ENCODE data around the gene ENTPD8. TPM values are rescaled to one million over a fixed set of nuclear protein-coding genes. Genes with fewer than 3 reads are reported as not detected.

The ENTPD8 gene
- polyA plus RNA-seq, 3 donors = not detected

- Histone ChIP-seq H3K4me3 (replicated peaks in 1 of 3; ENCODE audit: low read depth in 2 of 3, low read length in 3 of 3) (no peak overlapping the region), H3K27ac (ENCODE audit: low read depth in 1 of 2, low read length in 2 of 2) (no peak overlapping the region), H2AFZ (ENCODE audit: insufficient read depth, low read depth, low read length, poor library complexity, severe bottlenecking) (no peak overlapping the region), H3K9ac (ENCODE audit: insufficient read depth, low read length, poor library complexity, severe bottlenecking) (no peak overlapping the region), H3K4me1 (ENCODE audit: control insufficient read depth in 1 of 2, insufficient read depth in 2 of 2, low read length in 2 of 2) (peaks cover 11 to 14% of the 10 kb centered on the region in 2 donors), H3K4me2 (replicated peaks; ENCODE audit: extremely low read depth, low read length, poor library complexity, severe bottlenecking) (no peak overlapping the region), H3K9me3 (replicated peaks in 1 of 2; ENCODE audit: control insufficient read depth in 1 of 2, insufficient read depth in 1 of 2, low read length in 2 of 2) (peaks cover 29 to 33% of the 10 kb centered on the region in 2 donors), H4K20me1 (ENCODE audit: insufficient read depth, low read length) (no peaks in the 10 kb centered on the region), H3K79me2 (ENCODE audit: insufficient read depth, low read length) (no peaks in the 10 kb centered on the region), H3K27me3 (ENCODE audit: control insufficient read depth in 2 of 2, insufficient read depth in 2 of 2, low read length in 2 of 2) (no peaks in the 10 kb centered on the region), H3K36me3 (replicated peaks in 1 of 2; ENCODE audit: control insufficient read depth in 1 of 2, insufficient read depth in 2 of 2, low read length in 2 of 2) (no peaks in the 10 kb centered on the region)
- Mint-ChIP-seq H3K4me3 (no peak overlapping the region), H3K27me3 (ENCODE audit: low read depth in 3 of 3) (peaks cover 4 to 8% (median 5%) of the 10 kb centered on the region in 3 donors), H3K36me3 (no peaks in the 10 kb centered on the region), H3K4me1 (peaks cover 14% of the 10 kb centered on the region), H3K27ac (no peak overlapping the region), H3K9me3 (peaks cover 20 to 40% (median 32%) of the 10 kb centered on the region in 7 donors)
- no peak for TF ChIP-seq CTCF (IDR thresholded peaks at IDR 0.05)
- intact Hi-C loops (cut with micrococcal nuclease) = no loop called here
- WGBS (ENCODE audit: insufficient coverage) = 96% methylated on average over 11 of the region's 29 CpGs
- DNase-seq = no peak
These were observed 36.8 kb upstream of the ENTPD8 start for GRCh38 chr9:137477778-137478612.

- Mint-ChIP-seq H3K27ac (no peak overlapping the region), H3K4me1 (peaks cover 5% of the 10 kb centered on the region), H3K4me3 (no peak overlapping the region), H3K9me3 (peaks cover 24 to 46% (median 40%) of the 10 kb centered on the region in 7 donors), H3K27me3 (ENCODE audit: low read depth in 3 of 3) (peaks cover 6 to 8% (median 8%) of the 10 kb centered on the region in 3 donors), H3K36me3 (no peaks in the 10 kb centered on the region)
- H4K20me1 ChIP-seq (ENCODE audit: insufficient read depth, low read length) = no peaks in the 10 kb centered on the region
- no peak overlapping the region for H3K4me3 ChIP-seq (replicated peaks in 1 of 3; ENCODE audit: low read depth in 2 of 3, low read length in 3 of 3)
- DNase-seq = no peak
- no peak overlapping the region for H3K4me2 ChIP-seq (replicated peaks; ENCODE audit: extremely low read depth, low read length, poor library complexity, severe bottlenecking)
- no peaks in the 10 kb centered on the region for H3K36me3 ChIP-seq (replicated peaks in 1 of 2; ENCODE audit: control insufficient read depth in 1 of 2, insufficient read depth in 2 of 2, low read length in 2 of 2)
- H3K4me1 ChIP-seq (ENCODE audit: control insufficient read depth in 1 of 2, insufficient read depth in 2 of 2, low read length in 2 of 2) = peaks cover 2 to 5% of the 10 kb centered on the region in 2 donors
- no peak for TF ChIP-seq CTCF (IDR thresholded peaks at IDR 0.05)
- H2AFZ ChIP-seq (ENCODE audit: insufficient read depth, low read depth, low read length, poor library complexity, severe bottlenecking) = no peak overlapping the region
- no peaks in the 10 kb centered on the region for H3K27me3 ChIP-seq (ENCODE audit: control insufficient read depth in 2 of 2, insufficient read depth in 2 of 2, low read length in 2 of 2)
- intact Hi-C loops (cut with micrococcal nuclease) = no loop called here
- WGBS (ENCODE audit: insufficient coverage) = 97% methylated on average over 10 of the region's 11 CpGs
- H3K79me2 ChIP-seq (ENCODE audit: insufficient read depth, low read length) = no peaks in the 10 kb centered on the region
- H3K27ac ChIP-seq (ENCODE audit: low read depth in 1 of 2, low read length in 2 of 2) = no peak overlapping the region
- H3K9me3 ChIP-seq (replicated peaks in 1 of 2; ENCODE audit: control insufficient read depth in 1 of 2, insufficient read depth in 1 of 2, low read length in 2 of 2) = peaks cover 32 to 38% of the 10 kb centered on the region in 2 donors
- no peak overlapping the region for H3K9ac ChIP-seq (ENCODE audit: insufficient read depth, low read length, poor library complexity, severe bottlenecking)
These were observed 35.7 kb upstream of the ENTPD8 start for GRCh38 chr9:137476856-137477255.

Data from CD14-positive monocyte (primary cell).